Measurements from ENCODE around the gene TPRX2.
"Not testable (repeated sequence)": the region's sequence is repeated elsewhere in the genome, so short reads cannot be mapped to it uniquely, and the experiment has no call there.

Gene TPRX2, protein sequence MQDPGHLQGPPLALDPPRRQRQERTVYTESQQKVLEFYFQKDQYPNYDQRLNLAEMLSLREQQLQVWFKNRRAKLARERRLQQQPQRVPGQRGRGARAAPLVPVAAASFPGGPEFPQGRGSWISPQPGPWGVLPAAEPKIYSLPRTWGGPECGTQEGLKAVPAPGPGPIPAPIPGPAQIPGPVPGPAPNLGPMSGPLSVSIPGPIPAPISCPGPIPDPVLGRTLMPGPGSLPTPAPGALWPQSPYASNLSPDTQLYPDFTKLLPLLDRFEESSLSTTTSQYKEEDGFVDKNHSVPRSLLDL

DNA sequence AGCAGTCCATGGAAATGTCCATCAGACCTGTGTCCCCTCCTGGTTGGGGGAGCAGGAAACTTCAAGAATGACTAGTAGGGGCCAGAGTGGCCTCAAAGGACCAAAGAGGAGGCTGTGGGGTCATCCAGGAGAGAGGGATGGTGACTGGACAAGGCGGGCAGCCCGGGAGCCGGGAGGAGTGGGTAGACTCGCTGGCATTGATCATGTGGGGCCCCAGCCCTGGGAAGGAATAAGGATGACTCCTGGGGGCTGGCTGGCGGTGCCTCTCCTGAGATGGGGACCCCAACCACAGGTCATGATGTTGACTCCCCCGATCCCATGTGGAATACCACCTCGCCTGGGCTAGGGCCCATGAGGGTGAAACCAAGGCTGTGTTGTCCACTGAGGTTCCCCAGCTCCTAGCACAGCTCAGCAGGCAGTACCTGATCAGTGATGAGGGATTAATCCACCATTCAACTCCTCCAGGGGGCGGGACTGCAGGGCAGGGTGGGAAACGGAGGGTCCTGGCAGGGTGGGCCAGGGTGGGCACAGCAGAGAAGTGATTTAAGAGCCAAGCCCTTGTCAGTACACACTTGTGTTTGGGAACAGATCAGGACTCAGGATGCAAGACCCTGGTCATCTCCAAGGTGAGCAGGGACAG is at the start of gene TPRX2:
TSS of gene TPRX2 (plus strand) at position 590 of the 640 bp plus-strand sequence. CDS start at position 602, 12 bp downstream.
- not testable (repeated sequence) for DNase-seq (ENCODE audit: low read depth)

- peak; percentile 74 for DNase-seq (ENCODE audit: low read depth)
Measured at GRCh38 chr19:47813304-47813994, 45.6 kb upstream of the TPRX2 start.

DNA sequence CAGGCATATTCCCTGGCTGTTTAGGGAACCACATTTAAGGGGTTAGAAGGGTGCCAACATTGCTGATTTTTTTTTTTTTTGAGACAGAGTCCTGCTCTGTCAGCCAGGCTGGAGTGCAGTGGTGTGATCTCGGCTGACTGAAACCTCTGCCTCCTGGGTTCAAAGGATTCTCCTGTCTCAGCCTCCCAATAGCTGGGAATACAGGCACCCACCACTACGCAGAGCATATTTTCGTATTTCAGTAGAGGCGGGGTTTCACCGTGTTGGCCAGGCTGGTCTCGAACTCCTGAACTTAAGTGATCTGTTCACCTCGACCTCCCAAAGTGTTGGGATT is 45.1 kb upstream of the TPRX2 start:
- no peak for DNase-seq (ENCODE audit: low read depth)

GRCh38 chr19:47816270-47816669 is 42.8 kb upstream of the TPRX2 start:
- DNase-seq (ENCODE audit: low read depth), result not testable (repeated sequence)

DNA sequence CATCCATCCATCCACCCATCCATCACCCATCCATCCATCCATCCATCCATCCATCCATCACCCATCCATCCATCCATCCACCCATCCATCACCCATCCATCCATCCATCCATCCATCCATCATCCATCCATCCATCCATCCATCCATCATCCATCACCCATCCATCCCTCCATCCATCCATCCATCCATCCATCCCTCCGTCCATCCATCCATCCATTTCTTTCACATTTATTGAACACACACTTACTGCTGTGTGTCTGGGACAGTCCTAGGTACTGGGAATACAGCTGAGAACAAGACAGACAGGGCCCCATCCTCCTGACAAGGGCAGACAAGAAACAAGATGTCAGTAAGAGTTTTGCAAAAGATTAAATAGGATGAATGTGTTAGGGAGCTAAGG is 40.8 kb upstream of the TPRX2 start:
- DNase-seq (ENCODE audit: low read depth), result not testable (repeated sequence)

DNA sequence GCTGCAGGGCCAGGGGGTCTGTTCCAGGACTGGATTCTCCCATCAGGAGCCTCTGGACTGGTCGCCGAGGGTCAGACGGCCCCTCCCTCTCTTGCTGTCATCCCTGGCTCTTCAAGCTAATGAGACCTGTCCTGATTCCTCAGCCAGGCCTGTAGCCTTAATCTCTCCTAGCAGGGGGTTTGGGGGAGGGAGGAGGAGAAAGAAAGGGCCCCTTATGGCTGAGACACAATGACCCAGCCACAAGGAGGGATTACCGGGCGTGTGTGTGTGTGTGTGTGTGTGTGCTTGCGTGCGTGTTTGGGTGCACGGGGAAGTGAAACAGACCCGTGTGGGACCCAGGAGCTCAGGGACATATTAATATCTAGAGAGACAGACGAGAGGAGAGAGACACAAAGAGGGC is 39.2 kb upstream of the TPRX2 start:
- no peak for DNase-seq (ENCODE audit: low read depth)

DNA sequence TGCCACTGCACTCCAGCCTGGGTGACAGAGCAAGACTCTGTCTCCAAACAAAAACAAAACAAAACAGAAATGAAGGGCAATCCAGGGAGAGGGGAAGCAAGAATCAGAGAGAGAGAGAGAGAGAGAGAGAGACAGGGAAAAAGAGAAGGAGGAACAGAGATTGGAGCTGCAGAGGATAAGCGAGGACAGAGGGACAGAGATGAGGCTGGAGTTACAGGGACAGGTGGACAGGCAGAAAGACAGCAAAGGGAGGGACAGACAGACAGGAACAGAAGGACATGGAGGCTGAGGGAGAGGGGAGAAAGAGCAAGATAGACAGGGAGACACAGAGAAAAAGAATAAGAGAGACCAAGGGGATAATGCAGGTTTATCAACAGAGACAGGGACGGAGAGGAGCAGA is 38.6 kb upstream of the TPRX2 start:
- DNase-seq (ENCODE audit: low read depth), result no peak

GRCh38 chr19:47821460-47822020 is 37.5 kb upstream of the TPRX2 start, which contains the start of gene CRX:
Gene CRX, plus strand, starts transcription at chr19:47821937. Its CDS starts 12,507 bp downstream, at chr19:47834444.
- no peak for DNase-seq (ENCODE audit: low read depth)

DNA sequence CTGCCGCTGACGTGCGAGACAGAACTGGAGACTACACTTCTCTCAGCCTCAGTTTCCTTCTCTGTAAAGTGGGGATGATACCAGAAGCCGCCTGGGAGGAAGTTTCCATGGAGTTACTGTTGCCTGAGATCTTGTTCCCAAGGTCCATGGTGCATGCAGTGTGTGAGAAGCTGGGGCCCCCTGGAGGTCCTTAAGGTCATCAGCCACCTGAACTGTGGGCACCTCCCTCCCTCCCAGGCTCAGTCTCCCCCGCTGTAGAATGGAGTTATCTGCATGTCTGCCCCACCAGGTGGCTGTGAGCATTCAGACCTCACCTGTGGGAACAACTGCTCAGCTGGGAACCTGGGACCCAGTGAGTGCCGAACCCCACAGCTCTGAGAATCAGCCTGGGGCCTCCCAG is 34.6 kb upstream of the TPRX2 start:
- no peak for DNase-seq (ENCODE audit: low read depth)

DNA sequence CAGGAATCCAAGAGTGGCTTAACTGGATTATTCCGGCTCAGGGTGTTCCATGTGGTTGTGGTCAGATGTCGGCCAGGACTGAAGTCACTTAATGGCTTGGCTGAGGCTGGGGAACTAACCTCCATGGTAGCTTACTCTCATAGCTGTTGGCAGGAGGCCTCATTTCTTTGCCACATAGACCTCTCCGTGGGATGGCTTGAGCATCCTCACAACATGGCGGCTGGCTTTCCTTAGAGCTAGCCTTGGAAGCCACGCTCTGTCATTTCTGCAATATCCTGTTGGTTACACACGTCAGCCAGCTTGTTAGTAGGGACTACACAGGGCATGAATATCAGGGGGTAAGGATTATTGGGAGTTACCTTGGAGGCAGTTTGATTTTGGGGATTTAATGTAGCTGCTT is 32.2 kb upstream of the TPRX2 start:
- no peak for DNase-seq (ENCODE audit: low read depth)

GRCh38 chr19:47832723-47833122 is 26.3 kb upstream of the TPRX2 start:
- DNase-seq (ENCODE audit: low read depth), result no peak

- DNase-seq (ENCODE audit: low read depth), result no peak
Measured at GRCh38 chr19:47836038-47836437, 23.0 kb upstream of the TPRX2 start.

- no peak for DNase-seq (ENCODE audit: low read depth)
Measured at GRCh38 chr19:47839411-47839810, 19.6 kb upstream of the TPRX2 start.

DNA sequence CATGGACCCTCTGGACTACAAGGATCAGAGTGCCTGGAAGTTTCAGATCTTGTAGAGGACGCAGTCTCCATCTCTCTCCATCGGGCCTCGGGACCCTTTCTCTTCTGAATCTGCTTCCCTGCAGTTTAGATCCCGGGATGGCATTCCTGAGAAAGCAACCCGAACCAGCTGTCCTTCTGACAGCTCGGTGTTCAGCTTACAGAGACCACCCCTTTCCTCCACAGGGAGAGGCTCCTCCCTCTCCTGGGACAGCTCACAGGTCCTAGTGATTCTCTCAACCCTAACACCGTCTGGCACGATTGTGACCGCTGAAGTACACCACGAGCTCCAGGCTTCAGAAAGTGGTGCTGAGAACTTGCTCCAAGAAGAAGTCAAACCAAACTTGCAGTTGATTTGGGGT is 19.1 kb upstream of the TPRX2 start:
- DNase-seq (ENCODE audit: low read depth), result no peak

- DNase-seq (ENCODE audit: low read depth), result no peak
Measured at GRCh38 chr19:47842941-47843340, 16.1 kb upstream of the TPRX2 start.

- DNase-seq (ENCODE audit: low read depth), result no peak
Measured at GRCh38 chr19:47848425-47848822, 10.6 kb upstream of the TPRX2 start.

DNA sequence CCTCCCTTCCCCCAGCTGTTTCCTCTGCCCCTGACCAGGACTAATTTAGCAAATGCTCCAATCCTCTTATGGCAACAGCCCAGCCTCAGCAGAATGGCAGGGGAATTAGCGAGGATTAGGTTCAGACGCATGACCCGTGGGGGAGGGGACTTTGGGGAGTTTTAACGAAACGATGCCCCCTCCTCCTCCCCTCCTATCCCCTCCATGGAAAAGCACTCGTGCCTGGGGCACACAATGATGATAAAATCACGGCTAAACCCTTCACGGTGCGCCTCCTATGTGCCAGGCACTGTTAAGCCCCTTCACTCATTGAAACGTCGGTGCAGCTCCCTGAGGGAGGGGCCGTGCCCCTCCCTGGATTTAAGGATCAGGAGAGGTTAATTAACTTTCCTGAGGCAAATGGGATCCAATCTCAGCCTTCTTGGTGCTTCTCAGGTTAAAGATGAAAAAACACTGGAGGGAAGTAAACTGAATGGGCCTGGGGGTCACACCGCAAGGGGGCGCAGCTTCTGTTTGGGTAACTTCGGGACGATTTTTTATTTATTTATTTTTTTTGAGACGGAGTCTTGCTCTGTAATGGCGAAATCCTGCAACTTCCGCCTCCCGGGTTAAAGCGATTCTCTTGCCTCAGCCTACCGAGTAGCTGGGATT is 10.1 kb upstream of the TPRX2 start:
- DNase-seq (ENCODE audit: low read depth), result no peak

DNA sequence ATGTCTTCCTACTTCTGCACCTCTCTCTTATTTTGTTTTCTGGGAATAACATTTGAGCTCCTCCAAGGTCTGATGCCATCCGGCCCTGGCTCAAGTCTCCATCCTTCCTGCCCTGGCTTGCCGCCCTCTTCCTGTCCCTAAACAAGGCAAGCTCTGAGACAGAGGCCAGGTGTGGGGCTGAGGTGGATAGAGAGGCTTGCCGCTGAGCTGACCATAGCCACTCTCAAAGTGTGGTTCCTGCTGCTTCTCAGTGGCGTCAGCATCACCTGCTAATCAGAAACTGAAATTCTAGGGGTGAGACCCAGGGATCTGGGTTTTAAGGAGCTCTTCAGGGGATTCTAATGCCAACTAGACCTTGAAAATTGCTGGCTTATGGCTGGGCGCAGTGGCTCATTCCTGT is 6.0 kb upstream of the TPRX2 start:
- DNase-seq (ENCODE audit: low read depth), result no peak

DNA sequence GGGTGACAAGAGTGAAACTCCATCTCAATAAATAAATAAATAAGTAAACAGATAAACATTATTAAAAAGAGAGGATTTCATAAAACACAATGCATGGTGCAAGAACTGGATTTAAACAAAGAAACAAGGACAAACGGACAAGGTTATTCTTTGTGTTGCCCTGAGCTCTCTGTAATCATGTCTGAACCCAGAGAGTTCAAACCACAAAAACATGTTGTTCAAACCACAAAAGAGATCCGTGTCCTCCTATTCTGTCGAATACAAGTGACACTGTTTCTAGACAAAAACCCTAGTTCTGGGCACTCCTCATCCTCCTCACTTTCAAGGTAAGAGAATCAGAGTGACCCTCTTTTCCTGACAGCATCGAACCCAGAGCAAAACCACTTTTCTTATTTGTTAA is 4.6 kb upstream of the TPRX2 start:
- no peak for DNase-seq (ENCODE audit: low read depth)

GRCh38 chr19:47858231-47858630 is 804 bp upstream of the TPRX2 start:
- DNase-seq (ENCODE audit: low read depth), result not testable (repeated sequence)

- not testable (repeated sequence) for DNase-seq (ENCODE audit: low read depth)
Measured at GRCh38 chr19:47859838-47860237, 803 bp downstream of the TPRX2 start.

DNA sequence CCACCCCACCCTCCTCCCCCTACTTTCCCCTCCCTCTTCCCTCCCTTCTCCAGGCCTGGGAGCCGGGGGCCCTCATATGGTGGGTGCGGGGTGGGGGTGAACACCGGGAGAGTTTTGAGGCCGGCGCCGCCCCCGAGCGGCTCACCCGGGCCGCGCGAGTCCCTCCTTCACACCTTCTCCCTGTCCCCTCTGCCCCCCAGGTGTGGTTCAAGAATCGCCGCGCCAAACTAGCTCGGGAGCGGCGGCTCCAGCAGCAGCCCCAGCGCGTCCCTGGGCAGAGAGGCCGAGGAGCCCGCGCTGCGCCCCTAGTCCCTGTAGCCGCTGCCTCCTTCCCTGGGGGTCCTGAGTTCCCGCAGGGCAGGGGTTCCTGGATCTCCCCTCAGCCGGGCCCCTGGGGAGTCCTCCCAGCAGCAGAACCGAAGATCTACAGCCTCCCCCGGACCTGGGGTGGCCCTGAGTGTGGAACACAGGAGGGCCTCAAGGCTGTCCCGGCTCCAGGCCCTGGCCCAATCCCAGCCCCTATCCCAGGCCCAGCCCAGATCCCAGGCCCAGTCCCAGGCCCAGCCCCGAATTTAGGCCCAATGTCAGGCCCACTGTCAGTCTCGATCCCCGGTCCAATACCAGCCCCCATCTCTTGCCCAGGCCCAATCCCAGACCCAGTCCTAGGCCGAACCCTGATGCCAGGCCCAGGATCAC is 1.7 kb downstream of the TPRX2 start:
- DNase-seq (ENCODE audit: low read depth), result no peak

All from stimulated activated CD8-positive, alpha-beta memory T cell treated with anti-CD3 and anti-CD28 coated beads, Interleukin-7, amount 100 ng/mL, for 24 hours (primary cell).